GM20431 (cell line): Measurements from ENCODE around the gene LRP1.
"Not testable (repeated sequence)": the region's sequence is repeated elsewhere in the genome, so short reads cannot be mapped to it uniquely, and the experiment has no call there.

Experiments
- in situ Hi-C: fragments of 300-500 bp; cut with MseI, MboI; formaldehyde crosslinking; loops from one replicate; pipeline ENCODE4 v1.15.0; 2020; ENCODE audit warnings: low sequenced_read_pairs; ENCODE audit not compliant: unreplicated experiment

LRP1 gene

DNA sequence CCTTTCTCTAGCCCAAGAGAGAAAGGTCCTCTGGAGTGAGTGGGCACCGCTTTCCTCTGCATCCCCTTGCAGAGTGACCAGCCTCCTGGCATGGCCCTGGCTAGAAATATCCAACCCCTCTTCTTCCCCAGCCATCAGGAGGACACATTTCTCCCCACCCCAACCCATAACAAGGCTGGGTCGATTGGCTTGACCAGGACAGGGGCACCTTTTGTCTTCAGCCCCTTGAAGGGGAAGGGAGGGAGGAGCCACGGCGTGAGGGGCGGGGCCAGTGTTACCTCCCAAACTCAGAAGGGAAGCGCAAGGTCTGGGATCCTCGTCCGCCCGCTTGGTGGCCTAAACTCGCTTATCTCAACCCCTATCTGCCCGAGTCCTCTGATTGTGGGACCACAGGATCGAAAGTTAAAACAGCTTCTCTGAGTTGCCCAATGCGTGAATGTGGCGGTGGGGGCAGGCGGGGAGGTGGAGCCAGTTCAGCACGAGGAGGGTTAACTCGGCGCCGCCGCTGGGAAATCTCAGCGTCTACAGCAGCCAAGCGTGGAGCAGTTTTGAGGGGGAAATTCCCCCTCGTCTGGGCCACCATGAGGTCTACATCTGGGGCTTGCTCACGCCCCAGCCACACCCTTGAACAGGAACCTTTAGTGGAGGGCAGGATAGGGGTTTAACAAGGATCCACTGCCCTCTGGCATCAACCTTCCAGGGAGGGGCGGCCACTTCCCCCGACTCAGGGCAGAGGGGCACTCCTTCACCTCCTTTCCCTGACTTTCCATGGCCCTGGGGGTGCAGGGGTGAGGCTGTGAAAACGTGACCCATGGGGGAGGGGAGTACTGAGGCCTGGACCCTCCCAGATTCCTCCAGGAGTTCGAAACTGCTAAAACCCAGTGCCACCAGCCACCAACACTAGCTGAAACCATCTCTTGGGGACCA, 17.9 kb upstream of the LRP1 start:
- in situ Hi-C loops = loop anchor here (10.0 kb wide), 1 partner anchor 96 kb away; the partner anchor contains the start of gene TAC3

DNA sequence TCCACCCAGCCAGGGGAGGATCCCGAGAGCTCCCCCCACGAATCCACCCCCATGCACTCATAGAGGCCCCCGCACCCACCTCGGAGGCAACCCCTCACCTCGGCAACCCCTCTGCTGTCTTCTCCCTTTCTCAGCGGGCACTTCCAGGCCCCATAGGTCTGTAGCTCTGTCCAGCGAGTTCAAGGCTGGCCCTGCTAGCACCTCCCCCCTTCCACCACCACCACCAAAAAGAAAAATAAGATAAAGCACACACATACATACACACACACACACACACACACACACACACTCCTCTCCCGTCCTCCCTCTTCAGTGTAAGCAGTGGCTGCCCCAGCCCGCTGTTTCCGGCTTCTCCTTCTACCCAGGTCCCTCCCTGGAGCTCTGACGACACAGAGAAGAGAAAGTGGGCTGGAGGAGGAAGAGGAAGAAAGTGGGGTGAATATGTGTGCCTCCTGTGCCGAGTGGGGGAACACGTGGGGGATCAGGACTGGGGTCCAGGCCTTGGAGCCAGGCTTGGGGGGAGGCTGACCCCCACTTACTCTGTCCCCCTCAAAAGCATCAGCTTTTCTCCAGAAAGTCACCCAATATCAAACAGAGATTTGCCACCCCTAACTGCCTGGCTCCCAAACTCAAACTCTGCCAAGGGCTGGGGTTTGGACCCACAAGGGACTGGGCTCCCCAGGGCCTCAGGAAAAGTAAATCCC, 17.1 kb upstream of the LRP1 start, which contains the start of gene STAT6:
TSS of gene STAT6 (minus strand) at position 332 of the 704 bp plus-strand sequence. CDS start 3,084 bp downstream, outside the sequence.
- in situ Hi-C loops = loop anchor here (10.0 kb wide), 1 partner anchor 96 kb away; the partner anchor contains the start of gene TAC3

DNA sequence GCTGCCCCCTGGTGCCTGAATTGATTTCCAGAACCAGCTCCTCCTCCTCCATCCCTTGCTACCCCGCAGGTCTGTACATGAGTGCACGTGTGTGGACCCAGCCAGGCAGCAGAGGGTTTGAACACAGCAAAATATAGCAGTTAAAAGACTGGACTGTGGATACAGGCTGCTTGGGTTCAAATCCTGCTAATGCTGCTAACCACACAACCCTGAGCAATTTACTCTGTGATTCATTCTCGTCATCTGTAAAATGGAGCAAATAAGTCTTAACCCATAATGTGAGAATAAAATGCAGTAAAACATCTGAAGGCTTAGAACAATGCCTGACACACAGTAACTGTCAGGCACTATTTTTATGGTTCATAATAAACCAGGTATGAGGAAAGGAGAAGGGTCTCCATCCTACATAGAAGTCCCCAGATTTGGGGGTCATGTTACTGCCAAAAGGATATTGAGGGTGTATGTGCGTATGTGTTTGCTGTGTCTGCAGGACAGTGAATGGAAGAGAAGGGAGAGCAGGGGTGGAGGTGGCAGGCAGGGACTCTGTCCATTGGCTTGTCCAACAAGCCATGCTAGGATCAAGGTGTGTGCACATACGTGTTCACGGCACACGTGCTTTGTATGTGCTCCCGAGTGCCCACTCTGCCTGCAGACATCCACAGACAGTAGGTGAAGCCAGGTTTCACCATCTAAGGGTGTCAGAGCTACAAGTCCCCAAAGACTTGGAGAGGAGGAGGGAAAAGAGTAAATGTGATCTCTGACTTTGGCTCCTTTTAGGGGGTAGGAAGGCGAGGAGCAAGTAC, 15.6 kb upstream of the LRP1 start:
- in situ Hi-C loops = loop anchor here (10.0 kb wide), 1 partner anchor 98 kb away; the partner anchor contains the start of gene TAC3

DNA sequence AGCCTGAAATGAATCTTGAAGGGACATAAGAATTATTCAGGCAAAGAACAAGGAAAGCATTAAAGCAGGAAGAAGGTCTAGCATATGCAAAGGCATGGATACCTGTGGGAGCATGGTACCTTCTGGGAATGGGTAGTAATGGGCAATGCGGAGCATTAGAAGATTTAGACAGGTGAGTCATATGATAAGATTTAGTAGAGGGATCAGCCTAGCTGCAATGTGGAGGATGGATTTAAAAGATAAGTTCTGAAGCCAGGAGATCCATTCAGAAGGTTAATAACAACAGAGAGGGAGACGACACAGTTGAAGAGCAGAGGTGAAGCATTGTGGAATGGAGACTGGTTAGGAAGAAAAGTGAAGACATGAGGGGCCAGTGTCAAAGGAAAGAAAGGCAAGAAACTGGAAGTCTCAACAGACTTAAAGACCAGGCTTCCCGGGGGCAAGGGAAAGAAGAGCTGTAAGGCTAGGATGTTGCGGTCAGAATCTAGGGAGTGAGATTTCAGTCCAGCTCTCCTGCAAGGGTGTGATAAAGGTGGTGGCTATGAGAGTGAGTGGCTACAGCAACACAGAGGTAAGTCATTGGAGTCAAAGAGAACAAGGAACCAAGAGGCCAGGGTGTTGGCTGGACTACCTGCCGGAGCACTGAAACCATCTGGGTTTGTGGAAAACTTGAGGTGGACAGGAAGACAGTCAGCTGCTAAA, 11.6 kb upstream of the LRP1 start:
- in situ Hi-C loops = loop anchor here (10.0 kb wide), 1 partner anchor 102 kb away; the partner anchor contains the start of gene TAC3

DNA sequence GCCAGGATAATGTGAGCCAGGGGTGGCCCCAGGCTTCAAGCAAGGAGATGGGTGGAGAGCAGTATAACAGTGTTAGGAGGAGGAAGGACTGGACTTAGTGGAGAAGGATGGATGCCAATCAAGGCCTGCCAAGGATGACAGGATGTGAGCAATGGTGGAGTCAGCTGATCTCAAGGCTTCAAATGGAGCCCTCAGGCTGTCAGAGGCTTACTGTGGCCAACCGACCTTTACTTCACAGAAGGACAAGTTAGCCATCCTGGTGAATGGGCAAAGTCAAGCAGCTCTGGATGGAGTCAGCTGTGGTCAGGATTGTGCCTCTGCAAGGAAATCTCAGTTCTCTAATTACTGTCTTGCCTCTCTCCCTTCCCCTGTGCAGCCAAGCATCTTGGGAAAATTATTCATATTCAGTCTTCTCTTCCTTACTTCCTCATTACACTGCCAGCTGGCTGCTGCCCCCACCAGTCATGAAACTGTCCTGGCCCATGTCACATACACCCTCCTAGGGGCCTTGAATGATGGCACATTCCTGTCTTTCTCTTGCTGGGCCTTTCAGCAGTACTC, 9.5 kb upstream of the LRP1 start:
- in situ Hi-C loops = loop anchor here (10.0 kb wide), 1 partner anchor 104 kb away; the partner anchor contains the start of gene TAC3

DNA sequence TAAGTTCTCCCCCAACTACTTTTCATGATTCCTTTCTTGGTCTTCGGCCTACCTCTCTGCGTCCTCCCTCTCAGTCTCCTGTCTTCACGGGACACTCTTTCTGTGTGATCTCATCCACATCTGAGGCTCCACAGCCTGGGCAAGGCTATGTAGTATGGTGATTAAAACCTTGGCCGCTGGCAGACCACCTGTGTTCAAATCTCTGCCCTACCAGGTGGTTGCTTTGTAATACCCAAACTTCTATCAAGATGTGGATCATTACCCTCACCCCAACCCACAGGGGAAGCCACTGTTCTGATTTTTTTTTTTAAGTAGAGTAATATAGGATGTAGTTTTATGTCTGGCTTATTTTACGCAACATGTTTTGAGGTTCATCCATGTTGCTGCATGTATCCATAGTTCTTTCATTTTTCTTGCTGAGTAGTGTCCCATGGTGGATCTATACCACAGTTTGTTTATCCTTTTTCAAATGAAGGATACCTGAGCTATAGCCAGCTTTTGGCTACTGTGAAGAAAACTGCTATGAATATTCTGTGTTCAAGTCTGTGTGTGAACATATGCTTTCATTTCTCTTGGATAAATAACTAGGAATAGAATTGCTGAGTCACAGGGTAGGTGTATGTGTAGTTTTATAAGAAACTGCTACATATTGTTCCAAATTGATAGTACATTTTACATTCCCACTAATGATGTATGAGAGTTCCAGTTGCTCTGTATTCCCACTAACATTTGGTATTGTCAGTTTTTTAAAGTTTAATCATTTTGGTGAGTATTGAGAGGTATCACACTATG, 8.8 kb upstream of the LRP1 start:
- in situ Hi-C loops = loop anchor here (10.0 kb wide), 1 partner anchor 105 kb away; the partner anchor contains the start of gene TAC3

DNA sequence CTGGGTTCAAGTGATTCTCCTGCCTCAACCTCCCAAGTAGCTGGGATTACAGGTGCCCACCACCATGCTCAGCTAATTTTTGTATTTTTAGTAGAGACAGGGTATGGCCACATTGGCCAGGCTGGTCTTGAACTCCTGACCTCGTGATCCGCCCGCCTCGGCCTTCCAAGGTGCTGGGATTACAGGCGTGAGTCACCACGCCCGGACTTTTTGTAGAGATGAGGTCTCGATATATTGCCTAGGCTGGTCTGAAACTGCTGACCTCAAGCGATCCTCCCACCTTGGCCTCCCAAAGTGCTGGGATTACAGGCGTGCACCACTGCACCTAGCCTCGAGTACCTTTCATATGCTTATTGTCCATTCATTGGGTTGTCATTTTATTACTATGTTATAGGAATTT, 7.6 kb upstream of the LRP1 start:
- in situ Hi-C loops = not testable (repeated sequence)

DNA sequence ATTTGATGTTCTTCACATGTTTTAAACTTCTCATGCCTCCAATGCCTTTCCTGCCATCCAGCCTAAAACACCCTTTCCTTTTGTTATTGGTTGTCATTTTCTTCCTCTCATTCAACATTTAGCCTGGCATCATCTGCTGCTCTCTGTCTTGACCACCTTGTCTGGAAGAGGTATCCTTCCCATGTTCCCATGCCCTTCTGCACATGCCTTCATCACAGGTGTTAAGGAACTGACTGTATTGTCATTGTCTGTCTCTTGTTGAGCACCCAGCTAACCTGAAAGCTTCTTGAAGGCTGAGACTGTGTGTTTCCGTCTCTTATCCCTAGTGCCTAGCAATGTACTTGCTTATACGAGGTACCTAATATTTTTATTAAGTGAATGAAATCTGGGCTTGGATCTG, 4.5 kb upstream of the LRP1 start:
- in situ Hi-C loops = no loop called here

DNA sequence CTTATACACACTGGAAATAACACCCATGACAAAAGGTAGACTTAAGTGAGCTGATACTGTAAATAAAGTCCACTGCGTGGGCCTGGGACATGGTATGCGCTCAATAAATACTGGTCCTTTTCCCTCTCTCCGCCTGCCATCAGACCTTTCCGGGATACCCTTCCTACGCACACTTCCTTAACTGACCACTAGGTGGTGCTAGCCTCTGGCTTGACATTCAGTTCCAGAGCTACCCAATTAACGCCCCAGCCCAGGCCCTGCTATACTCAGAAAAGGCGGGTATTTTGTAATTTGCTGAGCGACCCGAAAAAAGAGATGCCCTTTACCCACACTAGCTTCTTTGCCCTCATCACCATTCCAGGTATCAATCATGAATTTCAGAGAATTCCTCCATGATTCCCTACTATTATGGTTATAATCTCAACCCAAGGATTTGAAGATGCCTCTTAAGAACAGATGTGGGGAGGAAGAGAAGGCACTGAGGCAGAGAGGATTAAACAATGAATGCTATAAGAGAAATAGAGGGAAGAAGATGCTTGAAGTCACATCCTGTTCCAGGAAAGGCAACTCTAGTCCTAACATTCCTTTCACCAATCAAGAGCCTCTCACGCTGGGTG, 3.9 kb upstream of the LRP1 start:
- in situ Hi-C loops = no loop called here

DNA sequence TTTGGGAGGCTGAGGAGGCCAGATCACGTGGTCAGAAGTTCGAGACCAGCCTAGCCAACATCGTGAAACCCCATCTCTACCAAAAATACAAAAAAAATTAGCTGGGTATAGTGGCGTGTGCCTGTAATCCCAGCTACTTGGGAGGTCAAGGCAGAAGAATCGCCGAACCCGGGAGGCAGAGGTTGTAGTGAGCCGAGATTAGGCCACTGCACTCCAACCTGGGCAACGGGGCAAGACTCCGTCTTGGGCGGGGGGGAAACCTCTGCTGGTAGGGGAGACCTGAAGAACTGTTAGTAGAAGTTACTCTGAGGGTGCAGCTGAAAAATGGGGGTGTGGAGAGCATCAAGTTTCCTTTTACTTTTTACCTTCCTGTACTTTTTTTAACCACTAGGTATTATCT, 2.2 kb upstream of the LRP1 start:
- in situ Hi-C loops = loop anchor here (5.0 kb wide), 1 partner anchor 51 kb away; no protein-coding TSS in a partner anchor

DNA sequence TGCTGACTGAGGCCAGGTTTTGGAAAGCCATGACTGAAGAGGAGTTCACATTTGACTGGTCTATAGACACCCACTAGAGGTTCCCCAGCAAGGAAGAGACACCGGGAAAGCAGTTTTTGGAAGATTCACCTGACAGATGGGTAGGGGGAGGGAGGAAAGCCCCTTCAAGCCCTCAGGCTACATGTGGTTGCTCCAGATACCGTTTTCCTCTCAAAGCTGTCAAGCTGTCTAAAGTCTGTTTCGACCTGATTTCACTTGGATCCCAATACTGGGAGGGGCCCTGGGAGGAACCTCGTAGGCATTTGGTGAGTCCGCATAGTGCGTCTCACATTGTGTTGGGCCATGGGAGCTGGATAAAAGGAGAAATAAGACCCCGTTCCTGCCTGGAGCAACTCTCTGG, 1.7 kb upstream of the LRP1 start:
- in situ Hi-C loops = loop anchor here (5.0 kb wide), 1 partner anchor 51 kb away; no protein-coding TSS in a partner anchor

DNA sequence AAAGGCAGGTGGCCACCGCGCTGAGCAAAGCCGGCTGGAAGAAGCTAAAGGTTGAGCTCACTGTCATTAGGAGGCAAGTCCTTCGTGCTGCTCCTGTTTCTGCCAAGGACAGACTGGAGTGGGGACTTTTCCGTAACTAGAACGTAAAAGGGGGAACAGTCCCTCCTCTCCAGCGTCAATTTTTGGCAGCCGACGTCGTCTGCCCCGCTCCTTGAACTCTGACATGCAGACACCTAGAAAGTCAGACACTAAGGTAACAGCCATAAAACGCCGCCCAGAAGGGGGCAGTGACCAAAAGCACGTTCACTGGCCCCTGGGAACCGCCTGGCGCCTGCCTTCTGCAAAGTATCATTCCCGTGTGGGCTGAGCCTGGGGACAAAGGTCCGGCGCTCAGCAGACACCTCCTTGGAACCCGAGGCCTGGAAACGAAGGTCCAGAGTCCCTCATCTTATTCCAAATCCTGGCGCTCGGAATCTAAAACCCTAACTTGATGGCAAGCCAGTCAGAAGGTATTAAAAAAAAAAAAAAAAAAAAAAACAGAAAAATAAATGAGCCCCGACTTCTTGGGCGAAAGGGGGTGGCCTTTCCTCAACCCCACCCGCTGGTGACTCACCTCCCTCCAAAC, 1.1 kb upstream of the LRP1 start:
- in situ Hi-C loops = loop anchor here (5.0 kb wide), 1 partner anchor 50 kb away; no protein-coding TSS in a partner anchor

DNA sequence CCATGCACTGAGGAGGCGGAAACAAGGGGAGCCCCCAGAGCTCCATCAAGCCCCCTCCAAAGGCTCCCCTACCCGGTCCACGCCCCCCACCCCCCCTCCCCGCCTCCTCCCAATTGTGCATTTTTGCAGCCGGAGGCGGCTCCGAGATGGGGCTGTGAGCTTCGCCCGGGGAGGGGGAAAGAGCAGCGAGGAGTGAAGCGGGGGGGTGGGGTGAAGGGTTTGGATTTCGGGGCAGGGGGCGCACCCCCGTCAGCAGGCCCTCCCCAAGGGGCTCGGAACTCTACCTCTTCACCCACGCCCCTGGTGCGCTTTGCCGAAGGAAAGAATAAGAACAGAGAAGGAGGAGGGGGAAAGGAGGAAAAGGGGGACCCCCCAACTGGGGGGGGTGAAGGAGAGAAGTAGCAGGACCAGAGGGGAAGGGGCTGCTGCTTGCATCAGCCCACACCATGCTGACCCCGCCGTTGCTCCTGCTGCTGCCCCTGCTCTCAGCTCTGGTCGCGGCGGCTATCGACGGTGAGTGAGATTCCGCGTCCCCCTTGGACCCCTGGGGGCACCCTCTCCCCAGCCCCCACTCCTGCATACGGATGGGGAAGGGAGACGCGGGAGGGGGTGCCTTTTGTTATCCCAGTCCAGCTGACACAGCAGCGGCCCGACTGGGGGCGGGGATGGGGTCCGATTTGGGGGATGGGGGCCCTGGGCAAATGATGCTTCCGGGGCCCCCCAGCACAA, 400 bp downstream of the LRP1 start:
- in situ Hi-C loops = loop anchor here (5.0 kb wide), 1 partner anchor 49 kb away; no protein-coding TSS in a partner anchor

DNA sequence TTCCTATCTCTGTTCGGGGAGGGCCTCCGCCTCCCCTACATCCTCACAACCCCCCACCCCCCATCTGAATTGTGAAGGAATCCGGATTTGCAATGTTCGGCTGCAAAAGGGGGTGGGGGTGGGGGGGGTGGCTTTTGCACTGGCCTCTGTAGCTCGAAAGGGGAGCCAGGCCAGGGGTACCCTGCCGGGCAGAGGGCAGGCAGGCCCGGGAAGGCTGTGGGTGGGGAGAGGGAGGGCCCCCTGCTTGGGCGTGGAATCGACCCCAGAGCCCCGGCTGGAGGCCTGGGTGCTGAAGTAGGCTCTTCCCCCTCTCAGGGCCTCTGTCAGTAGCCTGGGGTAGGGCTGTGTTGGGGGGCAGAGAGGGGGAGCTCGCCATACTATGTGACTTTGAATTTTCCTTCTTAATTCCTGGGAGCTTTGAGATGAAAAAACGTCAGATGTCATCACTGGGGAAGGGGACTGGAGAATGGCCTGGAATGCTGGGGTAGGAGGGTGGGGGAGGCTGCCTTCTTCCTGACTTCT, 1.1 kb downstream of the LRP1 start:
- in situ Hi-C loops = loop anchor here (5.0 kb wide), 1 partner anchor 48 kb away; no protein-coding TSS in a partner anchor

DNA sequence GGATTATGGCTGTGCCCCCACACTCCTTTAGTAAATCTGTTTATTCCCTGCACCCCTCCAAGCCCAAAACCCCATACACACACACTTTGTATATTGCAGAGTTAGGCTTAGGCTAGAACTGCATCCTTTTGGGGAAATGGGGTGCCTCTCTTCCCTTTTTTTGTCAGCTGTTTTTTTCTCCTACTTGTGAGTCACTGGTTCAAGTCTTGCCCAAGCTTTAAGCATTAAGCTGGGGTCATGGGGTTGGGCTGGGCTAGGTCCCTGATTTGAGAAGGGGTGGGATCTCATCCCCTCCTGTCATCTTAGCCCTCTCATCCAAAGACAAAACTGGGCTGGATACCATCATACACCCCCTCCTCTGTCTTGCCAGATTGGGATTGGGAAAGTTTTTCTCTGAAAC, 1.6 kb downstream of the LRP1 start:
- in situ Hi-C loops = loop anchor here (5.0 kb wide), 1 partner anchor 47 kb away; no protein-coding TSS in a partner anchor

DNA sequence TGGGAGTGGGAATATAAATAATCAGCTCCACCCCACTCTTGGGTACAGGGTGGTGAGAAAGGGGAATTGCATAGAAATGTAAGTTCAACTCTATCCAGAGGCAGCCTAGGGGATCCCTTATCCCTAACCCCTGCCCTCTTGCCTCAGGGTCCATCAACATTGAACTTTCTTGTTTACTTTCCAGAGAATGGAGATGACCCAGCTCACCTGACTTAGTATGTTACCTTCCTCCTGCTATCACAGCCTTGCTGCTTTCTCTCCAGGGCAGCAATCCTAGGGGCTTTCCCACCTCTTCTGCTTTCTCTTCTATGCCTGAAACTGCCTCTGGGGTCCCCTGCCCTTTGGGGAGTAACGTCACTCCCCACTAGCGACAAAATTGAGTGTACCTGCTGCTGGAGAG, 2.7 kb downstream of the LRP1 start:
- in situ Hi-C loops = no loop called here
